HUES64 (cell line): ENCODE data around the gene F7. TPM values are rescaled to one million over a fixed set of nuclear protein-coding genes. Genes with fewer than 3 reads are reported as not detected.
"Not testable (repeated sequence)": the region's sequence is repeated elsewhere in the genome, so short reads cannot be mapped to it uniquely, and the experiment has no call there.

Experiments used
- H3K27ac ChIP-seq: 2 replicates; pipeline ENCODE4 v1.7.0; 2013; ENCODE audit warnings: low read depth, low read length, inconsistent platforms
- H3K27me3 ChIP-seq: 2 replicates; pipeline ENCODE4 v1.6.1; 2013; ENCODE audit warnings: mild to moderate bottlenecking, low read length; ENCODE audit not compliant: insufficient read depth
- H3K36me3 ChIP-seq: 2 replicates; pipeline ENCODE4 v1.6.1; 2013; ENCODE audit warnings: mild to moderate bottlenecking, low read length; ENCODE audit not compliant: insufficient read depth
- H3K4me1 ChIP-seq: 2 replicates; pipeline ENCODE4 v1.6.1; 2013; ENCODE audit warnings: mild to moderate bottlenecking, low read length, moderate library complexity; ENCODE audit not compliant: insufficient read depth
- H3K4me3 ChIP-seq: 2 replicates; pipeline ENCODE4 v1.5.1; 2013; ENCODE audit warnings: mild to moderate bottlenecking, low read length, moderate library complexity
- H3K9ac ChIP-seq: 2 replicates; pipeline ENCODE4 v1.6.1; 2013; ENCODE audit warnings: mild to moderate bottlenecking, low read depth, low read length
- H3K9me3 ChIP-seq: 2 replicates; pipeline ENCODE4 v1.6.1; 2013; ENCODE audit warnings: low read depth, low read length; ENCODE audit not compliant: insufficient read depth
- WGBS: fragments of 150-250, 120-280 bp; methylation state at CpG from one replicate; pipeline ENCODE4 v1.1.7; 2013; ENCODE audit warnings: missing lambda C conversion rate; 5-methylcytosine and 5-hydroxymethylcytosine counted together
- polyA plus RNA-seq, 2 experiments: library from polyadenylated mRNA; stranded (reverse); fragments of 50-300 nt; gene quantifications; one replicate each; pipeline ENCODE4 v1.2.3, GENCODE V29; 2013

The F7 gene
- polyA plus RNA-seq (2013, experiment 1 of 2) = 0.75 TPM
- polyA plus RNA-seq (2013, experiment 2 of 2) = 0.44 TPM

- 80% methylated on average over 17 of the region's 17 CpGs for WGBS
- H3K27ac ChIP-seq = no peak within 1 kb of the TSS
- H3K4me1 ChIP-seq = peaks cover 9% of the 10 kb centered on the region; the same call in 1 of the 2 replicates
- peaks cover 13% of the 10 kb centered on the region for H3K27me3 ChIP-seq
- H3K36me3 ChIP-seq = no peaks in the 10 kb centered on the region
- peaks cover 3% of the 10 kb centered on the region; the same call in 1 of the 2 replicates for H3K9me3 ChIP-seq
- H3K9ac ChIP-seq = no peak within 1 kb of the TSS
- no peak within 1 kb of the TSS for H3K4me3 ChIP-seq
Observed at GRCh38 chr13:113105032-113105920, at the start of gene F7. Gene F7 (plus strand): TSS chr13:113105791. CDS start chr13:113105842, 51 bp downstream.

DNA sequence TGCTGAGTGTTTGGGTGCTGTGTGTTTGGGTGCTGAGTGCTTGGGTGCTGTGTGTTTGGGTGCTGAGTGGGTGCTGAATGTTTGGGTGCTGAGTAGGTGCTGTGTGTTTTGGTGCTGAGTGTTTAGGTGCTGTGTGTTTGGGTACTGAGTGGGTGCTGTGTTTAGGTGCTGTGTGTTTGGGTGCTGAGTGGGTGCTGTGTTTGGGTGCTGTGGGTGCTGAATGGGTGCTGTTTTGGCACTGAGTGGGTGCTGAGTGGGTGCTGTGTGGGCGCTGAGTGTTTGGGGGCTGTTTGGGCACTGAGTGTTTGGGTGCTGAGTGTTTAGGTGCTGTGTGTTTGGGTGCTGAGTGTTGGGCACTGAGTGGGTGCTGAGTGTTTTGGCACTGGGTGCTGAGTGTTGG, 48.5 kb upstream of the F7 start:
- Histone ChIP-seq H3K4me3 (no peak overlapping the region), H3K9me3 (no peaks in the 10 kb centered on the region), H3K27me3 (no peaks in the 10 kb centered on the region), H3K4me1 (peaks cover 9% of the 10 kb centered on the region; the same call in 1 of the 2 replicates), H3K36me3 (peaks cover 4% of the 10 kb centered on the region; the same call in 1 of the 2 replicates), H3K9ac (no peak overlapping the region), H3K27ac (no peak overlapping the region)
- WGBS = 90% methylated on average over 1 of the region's 1 CpG

DNA sequence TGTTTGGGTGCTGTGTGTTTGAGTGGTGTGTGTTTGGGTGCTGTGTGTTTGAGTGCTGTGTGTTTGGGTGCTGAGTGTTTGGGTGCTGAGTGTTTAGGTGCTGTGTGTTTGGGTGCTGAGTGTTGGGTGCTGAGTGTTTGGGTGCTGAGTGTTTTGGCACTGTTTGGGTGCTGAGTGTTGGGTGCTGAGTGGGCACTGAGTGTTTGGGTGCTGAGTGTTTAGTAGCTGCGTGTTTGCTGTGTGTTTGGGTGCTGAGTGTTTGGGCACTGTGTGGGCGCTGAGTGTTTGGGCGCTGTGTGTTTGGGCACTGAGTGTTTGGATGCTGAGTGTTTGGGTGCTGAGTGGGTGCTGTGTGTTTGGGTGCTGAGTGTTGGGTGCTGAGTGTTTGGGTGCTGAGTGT, 48.0 kb upstream of the F7 start:
- not testable (repeated sequence) for H3K4me1 ChIP-seq, H3K27me3 ChIP-seq, H3K27ac ChIP-seq, H3K9me3 ChIP-seq, H3K9ac ChIP-seq, H3K36me3 ChIP-seq, H3K4me3 ChIP-seq
- 94% methylated on average over 3 of the region's 3 CpGs for WGBS

DNA sequence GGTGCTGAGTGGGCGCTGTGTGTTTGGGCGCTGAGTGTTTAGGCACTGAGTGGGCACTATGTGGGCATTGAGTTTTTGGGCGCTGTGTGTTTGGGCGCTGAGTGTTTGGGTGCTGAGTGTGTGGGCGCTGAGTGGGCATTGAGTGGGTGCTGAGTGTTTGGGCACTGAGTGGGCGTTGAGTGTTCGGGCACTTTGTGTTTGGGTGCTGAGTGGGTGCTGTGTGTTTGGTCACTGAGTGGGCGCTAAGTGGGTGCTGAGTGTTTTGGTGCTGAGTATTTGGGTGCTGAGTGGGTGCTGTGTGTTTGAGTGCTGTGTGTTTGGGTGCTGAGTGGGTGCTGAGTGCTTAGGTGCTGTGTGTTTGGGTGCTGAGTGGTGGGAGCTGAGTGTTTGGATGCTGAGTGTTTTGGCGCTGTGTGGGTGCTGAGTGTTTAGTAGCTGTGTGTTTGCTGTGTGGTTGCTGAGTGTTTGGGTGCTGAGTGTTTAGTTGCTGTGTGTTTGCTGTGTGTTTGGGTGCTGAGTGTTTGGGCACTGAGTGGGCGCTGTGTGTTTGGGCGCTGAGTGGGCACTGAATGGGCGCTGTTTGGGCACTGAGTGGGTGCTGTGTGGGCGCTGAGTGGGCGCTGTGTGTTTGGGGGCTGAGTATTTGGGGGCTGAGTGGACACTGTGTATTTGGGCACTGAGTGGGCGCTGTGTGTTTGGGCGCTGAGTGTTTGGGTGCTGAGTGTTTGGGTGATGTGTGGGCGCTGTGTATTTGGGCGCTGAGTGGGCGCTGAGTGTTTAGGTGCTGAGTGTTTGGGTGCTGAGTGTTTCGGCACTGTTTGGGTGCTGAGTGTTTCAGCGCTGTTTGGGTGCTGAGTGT, 47.2 kb upstream of the F7 start:
- Histone ChIP-seq H3K9ac (no peak overlapping the region), H3K4me3 (no peak overlapping the region), H3K9me3 (no peaks in the 10 kb centered on the region), H3K27me3 (no peaks in the 10 kb centered on the region), H3K36me3 (no peaks in the 10 kb centered on the region; the same call in 1 of the 2 replicates), H3K4me1 (peaks cover 9% of the 10 kb centered on the region; the same call in 1 of the 2 replicates), H3K27ac (no peak overlapping the region)
- 91% methylated on average over 21 of the region's 21 CpGs for WGBS

GRCh38 chr13:113058988-113059850, 46.4 kb upstream of the F7 start:
- Histone ChIP-seq H3K4me3 (no peak overlapping the region), H3K9ac (no peak overlapping the region), H3K36me3 (no peaks in the 10 kb centered on the region; the same call in 1 of the 2 replicates), H3K9me3 (no peaks in the 10 kb centered on the region), H3K27me3 (no peaks in the 10 kb centered on the region), H3K4me1 (peaks cover 9% of the 10 kb centered on the region; the same call in 1 of the 2 replicates), H3K27ac (no peak overlapping the region)
- 95% methylated on average over 22 of the region's 22 CpGs for WGBS

GRCh38 chr13:113059891-113060290, 45.7 kb upstream of the F7 start:
- Histone ChIP-seq H3K4me3 (no peak overlapping the region), H3K4me1 (peaks cover 9% of the 10 kb centered on the region), H3K36me3 (no peaks in the 10 kb centered on the region; the same call in 1 of the 2 replicates), H3K9ac (no peak overlapping the region), H3K27ac (no peak overlapping the region), H3K27me3 (no peaks in the 10 kb centered on the region), H3K9me3 (no peaks in the 10 kb centered on the region)
- 85% methylated on average over 15 of the region's 15 CpGs for WGBS

DNA sequence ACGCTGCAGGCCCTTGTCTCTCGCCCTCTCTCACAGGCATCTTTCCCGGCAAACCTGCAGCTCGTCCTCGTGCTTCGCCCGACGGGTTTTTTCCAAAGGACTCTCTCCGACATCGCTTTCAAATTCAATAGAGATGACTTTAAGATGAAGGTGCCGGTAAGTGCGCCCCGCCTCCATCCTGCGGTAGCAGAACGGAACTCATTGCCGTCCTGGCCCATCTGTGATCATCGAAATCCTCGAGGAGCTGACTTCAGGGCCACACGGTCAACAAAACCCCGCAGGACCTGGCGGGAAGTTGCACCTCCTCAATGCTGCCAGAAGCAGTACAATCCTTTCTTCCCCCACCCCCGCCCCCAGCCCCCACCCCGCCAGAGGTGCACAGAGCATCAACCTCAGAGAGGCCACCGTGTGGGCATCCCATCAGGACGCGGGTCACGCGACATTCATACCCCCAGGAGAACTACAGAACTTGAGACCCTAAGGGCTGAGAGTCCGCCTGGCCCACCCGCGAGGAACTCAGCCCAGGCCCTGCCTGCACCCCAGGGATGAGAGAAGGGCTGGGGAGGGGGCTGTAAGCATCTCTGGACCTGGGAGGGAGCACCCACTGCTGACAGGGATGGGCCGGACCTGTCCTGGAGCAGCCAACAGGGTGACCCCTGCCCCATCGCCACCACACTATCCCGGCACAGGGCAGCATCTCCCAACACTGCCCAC, 44.9 kb upstream of the F7 start:
- no peaks in the 10 kb centered on the region; the same call in 1 of the 2 replicates for H3K36me3 ChIP-seq
- H3K9me3 ChIP-seq = no peaks in the 10 kb centered on the region
- peaks cover 3% of the 10 kb centered on the region for H3K4me1 ChIP-seq
- H3K4me3 ChIP-seq = no peak overlapping the region
- no peak overlapping the region for H3K9ac ChIP-seq
- WGBS = 93% methylated on average over 33 of the region's 34 CpGs
- H3K27me3 ChIP-seq = no peaks in the 10 kb centered on the region
- no peak overlapping the region for H3K27ac ChIP-seq

- Histone ChIP-seq H3K36me3 (no peaks in the 10 kb centered on the region; the same call in 1 of the 2 replicates), H3K4me3 (no peak overlapping the region), H3K27me3 (no peaks in the 10 kb centered on the region), H3K9me3 (no peaks in the 10 kb centered on the region), H3K4me1 (peaks cover 3% of the 10 kb centered on the region), H3K9ac (no peak overlapping the region), H3K27ac (no peak overlapping the region)
- WGBS = 96% methylated on average over 9 of the region's 9 CpGs
Observed at GRCh38 chr13:113061271-113061625, 44.3 kb upstream of the F7 start.

DNA sequence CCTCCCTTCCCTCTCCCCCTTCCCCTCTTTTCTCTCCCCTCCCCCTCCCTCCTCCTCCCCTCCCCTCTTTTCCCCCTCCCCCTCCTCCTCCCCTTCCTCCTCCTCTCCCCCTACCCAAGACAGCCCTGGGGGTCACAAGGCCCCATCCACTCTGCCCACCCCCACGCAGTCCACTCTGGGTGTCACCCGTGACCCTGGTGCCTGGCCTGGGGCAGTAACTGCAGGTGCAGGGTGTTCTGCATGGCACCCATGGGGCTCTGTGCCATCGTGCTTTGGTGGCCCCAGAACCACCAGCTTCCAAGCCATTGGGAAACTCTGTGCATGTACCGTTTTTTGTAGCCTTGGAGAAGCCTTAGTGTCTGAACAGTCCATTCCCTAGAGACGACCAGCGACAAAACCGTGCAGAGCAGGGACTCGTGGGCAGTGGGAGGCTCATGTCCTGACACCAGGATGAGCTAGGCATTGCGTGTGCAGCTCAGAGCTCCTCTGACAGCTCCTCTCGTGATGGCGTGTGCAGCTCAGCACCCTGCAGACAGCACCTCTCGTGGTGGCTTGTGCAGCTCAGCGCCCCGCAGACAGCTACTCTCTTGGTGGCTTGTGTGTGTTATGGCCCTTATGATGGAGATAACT, 43.7 kb upstream of the F7 start:
- Histone ChIP-seq H3K36me3 (no peaks in the 10 kb centered on the region; the same call in 1 of the 2 replicates), H3K9me3 (no peaks in the 10 kb centered on the region), H3K27me3 (no peaks in the 10 kb centered on the region), H3K4me1 (peaks cover 3% of the 10 kb centered on the region), H3K4me3 (no peak overlapping the region), H3K9ac (no peak overlapping the region), H3K27ac (no peak overlapping the region)
- WGBS = 95% methylated on average over 14 of the region's 14 CpGs

DNA sequence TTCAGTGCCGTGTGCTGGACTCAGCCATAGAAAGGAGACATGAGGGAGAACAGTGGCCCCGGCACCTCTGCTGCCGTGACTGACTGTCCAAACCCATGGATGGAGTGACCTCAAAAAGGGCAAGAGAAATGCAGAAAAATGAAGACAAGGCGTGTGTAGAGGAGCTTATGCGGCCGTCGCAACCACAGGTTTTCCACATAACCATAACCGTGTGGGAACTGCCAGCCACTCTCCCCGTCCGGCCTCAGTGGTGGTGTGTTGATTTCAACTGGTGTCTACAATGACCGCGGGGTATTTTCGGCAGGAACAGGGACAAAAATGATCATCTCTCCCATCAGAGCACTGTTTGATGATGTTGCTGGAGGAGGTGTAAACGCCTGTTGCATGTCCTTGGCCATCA, 42.9 kb upstream of the F7 start:
- H3K27me3 ChIP-seq = no peaks in the 10 kb centered on the region
- no peaks in the 10 kb centered on the region for H3K9me3 ChIP-seq
- no peak overlapping the region for H3K4me3 ChIP-seq
- no peak overlapping the region for H3K27ac ChIP-seq
- H3K36me3 ChIP-seq = no peaks in the 10 kb centered on the region; the same call in 1 of the 2 replicates
- no peak overlapping the region for H3K9ac ChIP-seq
- H3K4me1 ChIP-seq = peaks cover 3% of the 10 kb centered on the region
- 96% methylated on average over 14 of the region's 14 CpGs for WGBS
